GM21529 (cell line): ENCODE data around the gene THSD4.

Experiments used
- ATAC-seq: cut with Tn5 transposase; IDR thresholded peaks from one replicate; pipeline ENCODE4 v1.9.1; 2021; ENCODE audit not compliant: unreplicated experiment

THSD4 gene

DNA sequence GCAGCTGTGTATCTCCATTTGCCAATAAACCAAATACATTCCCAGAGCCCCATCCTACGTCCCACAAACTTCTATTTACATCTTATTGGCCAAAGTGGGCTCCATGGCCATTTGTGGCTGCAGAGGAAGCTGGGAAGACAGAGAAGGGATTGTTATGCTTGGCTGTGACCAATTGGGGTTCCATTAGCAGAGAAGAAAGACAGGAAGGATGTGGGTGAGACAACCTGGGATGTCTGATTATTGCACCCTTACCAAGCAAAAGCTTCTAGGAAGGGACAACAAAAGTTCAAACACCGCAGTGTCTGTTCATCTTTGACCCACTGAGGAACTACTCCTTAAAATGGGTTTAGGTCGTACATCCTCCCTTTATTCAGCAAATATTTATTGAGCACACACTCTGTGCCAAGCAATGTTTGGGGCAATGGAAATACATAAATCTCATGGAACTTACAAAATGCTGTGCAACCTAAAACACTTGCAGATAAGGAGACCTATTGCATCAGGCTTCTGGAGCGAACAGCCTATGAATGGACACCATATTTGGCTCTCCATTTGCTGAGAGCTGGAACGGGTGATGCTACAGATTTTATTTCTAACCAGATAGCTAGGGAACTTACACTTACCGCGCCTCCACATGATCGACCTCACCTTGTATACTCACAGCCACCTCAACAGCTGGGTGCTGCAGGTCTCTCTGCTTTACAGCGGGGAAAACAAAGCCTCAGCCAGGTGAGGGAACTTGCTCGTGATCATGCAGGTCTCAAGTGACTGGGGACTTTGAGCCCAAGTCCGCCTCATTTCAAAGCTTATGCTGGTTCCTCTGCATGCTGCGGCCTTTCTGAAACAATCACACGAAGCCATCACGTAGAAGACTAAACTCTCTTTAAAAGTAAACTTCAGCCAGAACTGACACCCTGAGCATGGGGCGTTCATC is 673.6 kb downstream of the THSD4 start:
- ATAC-seq = no peak

DNA sequence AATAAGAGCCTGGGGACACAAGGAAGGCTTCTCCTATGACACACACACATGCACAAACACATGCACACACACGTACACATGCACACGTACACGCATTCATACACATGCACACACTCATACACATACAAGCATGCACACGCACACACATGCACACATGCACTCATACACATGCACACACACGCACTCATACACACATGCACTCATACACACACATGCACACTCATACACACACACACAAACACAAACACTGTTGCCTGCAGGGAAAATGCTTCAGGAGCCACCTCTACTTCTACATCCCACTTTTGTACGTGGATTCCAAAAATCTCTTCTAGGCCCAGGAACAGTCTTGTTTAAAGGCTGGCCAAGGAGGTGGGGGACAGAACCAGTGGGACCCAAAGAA is 674.3 kb downstream of the THSD4 start:
- ATAC-seq = no peak

DNA sequence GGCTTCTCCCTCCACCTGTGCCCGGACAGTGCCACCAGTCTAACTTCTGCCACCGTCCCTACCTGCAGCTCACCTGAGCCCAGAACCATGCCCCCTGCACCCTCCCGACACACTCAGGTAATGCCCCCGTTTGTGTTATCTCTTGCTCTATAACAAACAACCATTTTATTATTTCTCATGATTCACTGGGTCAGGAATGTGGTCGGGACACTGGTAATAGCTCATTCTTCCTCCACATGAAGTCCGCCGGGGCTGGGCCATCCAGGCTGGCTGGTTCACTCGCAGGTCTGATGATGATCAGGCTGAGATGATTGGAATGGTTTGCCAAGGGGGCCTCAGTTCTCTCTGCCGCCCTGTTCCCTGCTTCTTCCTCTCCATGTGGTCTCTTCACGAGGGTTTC is 674.8 kb downstream of the THSD4 start:
- ATAC-seq = no peak

DNA sequence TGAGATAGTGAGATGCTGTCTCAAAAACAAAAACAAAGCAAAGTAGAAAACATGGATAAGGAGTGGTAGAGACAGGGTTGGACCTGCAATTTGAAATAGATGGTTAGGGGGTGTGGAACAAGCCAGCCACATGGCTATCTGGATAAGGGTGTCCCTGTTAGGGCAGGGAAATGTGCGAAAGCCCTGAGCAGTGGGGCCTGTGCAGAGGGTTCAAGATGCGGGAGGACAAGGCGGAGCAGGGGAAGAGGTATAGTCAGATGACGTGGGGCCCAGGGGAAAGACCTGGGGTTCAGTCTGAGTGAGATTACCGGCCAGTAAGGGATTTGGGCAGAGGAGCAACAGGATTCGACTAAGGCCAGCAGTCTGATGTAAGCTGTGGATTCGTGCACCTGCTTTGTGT is 676.7 kb downstream of the THSD4 start:
- no peak for ATAC-seq

- no peak for ATAC-seq
Measured at GRCh38 chr15:71792521-71792920, 677.2 kb downstream of the THSD4 start.

- no peak for ATAC-seq
Measured at GRCh38 chr15:71798641-71799040, 683.4 kb downstream of the THSD4 start.

DNA sequence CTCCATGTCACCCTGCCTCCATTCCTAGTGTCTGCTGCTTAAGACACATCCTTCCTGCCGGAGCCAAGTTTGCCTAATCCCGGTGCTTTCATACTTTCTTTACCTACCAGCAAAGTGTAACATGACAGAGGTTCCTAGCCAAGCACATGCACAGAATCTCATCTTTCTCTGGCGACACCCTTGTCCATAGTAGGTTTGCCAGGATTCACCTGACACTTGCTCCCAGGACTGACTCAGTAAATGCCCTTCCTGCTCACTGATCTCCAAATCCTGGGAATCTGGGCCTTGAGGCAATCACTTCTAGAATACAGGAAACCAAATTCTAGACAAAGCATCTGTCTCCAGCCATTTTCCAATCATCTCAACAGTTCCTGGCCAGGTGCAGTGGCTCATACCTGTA is 684.9 kb downstream of the THSD4 start:
- ATAC-seq = no peak

DNA sequence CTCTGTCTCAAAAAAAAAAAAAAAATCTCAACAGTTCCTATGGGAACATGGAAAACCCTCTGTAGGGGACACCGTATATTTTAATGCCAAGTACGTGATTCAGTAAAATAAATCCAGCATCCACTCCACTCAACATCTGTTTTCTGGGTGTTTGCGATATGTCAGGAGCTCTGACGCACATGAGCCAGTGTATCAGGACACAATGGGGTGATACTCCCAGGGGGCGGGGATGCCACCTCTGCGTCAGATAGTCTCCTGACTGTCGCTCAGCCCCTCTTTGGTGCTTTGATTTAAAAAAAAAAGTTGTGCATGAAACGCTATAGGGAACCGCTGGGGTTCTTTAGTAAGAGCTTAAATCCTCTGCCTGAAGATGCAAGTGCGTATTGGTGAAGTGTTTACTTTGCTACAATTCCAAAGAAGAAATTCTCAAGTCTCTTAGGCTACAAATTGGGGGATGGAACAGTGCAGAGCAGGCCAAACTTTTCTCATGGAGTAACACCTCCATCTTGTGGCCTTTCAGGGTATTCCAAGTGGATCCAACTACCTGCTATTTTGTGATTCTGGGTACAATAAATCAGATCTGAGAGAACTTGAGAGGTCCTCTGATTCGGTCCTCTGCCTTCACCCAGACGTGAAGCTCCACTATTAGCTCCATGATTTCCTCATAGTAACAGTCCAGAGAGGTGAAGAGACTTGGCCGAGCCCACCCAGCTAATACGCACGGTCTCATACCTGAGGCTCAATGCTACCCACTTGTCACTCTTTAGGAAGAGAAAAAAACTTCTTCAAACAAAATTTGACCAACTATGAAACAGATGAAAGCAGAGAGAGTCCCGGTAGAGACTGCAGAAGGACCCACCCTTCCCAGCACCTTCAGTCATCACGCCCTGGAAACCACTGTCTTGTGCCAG is 685.8 kb downstream of the THSD4 start:
- ATAC-seq = no peak

DNA sequence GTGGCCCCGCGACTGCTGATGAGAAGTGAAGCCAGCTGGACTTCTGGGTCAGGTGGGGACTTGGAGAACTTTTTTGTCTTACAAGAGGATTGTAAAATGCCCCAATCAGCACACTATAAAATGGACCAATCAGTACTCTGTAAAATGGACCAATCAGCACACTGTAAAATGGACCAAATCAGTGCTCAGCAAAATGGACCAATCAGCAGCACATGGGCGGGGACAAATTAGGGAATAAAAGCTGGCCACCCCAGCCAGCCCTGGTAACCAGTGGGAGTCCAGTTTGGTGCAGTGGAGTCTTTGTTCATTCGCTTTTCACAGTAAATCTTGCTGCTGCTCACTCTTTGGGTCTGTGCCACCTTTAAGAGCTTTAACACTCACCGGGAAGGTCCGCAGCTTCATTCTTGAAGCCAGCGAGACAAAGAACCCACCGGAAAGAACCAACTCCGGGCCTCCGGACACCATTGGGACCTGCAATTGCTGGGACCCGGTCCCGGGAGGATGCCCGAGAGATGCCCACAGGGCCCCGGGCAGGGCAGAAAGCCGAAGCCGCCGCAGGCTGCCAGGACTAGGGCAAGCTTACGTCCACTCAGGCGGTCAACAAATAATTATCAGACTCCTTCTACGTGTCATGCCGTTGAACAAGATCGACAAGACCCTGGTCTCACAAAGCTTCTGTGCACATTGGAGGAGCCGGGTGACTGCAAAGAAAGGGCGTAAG is 686.8 kb downstream of the THSD4 start:
- no peak for ATAC-seq

DNA sequence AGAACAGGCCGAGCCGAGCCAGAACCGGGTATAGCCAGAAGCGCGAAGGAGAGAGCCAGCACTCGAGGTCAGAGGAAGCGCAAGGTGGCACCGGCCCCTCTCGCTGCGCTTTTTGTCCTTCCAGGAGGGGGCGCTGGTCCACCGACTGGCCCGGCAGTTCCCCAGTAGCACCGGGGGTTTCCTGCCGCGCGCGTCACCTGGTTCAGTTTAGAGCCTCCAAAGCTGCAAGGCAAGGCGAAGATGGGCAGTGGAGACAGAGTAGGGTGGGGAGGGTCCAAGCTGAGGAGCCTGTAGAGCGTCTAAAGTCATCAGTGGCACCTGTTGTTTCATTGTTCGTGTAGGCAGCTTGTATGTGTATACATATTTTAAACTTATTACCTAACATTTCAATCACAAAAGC is 687.5 kb downstream of the THSD4 start:
- ATAC-seq = no peak

DNA sequence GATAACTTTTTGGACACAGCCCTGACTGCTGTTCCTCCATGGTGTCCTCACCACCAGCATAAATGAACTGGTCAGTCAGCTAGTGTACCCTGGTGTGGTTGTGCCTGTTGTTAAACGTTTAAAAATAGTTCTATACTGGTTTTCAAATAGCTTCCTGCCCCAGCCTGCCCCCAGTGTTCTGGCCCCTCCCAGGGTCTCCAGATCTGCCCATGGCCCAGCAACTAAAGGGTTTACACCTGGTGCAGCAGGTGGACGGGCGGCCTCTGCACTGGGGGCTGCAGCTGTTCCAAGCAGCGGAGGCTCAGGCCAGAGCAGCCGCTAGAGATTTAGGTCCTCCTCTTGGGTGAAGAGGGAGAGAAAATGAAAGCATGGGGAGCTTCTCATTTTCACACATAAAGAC is 689.0 kb downstream of the THSD4 start:
- peak; percentile 69 for ATAC-seq

DNA sequence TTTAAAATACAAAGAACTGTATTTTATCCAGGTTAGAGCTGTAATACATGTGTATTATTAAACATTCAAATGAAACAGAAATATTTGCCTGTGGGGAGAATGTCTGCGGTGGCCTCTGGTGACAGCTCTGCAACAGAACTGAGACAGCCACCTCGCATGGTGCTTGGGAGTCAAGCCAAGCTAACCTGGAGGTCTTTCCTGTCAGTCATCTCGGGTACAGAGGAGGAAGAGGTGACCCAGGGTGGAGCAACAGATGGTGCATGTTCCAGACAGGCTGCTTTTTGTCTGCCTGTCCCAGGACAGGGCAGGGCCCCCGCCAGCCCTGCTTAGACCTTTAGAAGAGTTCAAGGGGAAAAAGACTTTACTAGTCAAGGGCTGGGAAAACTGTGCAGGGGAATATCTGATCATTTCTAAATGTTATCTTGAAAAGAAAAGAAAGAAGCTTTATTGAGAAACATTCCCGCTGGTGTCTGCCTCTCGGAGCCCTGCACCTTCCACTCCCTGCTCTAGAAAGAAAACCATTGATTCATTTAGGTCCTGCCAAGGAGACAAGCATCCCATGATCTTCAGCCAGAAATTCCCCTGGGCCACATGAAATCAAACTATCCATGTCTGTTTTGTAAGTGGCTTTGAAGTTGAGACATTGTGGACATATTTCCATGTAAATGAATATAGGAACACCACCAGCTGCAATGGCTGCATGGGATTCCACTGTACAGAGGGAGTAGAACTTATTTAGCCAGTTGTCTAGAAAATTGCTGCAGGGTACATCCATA is 689.6 kb downstream of the THSD4 start:
- ATAC-seq = peak; percentile 66

GRCh38 chr15:71806452-71806931 is 691.2 kb downstream of the THSD4 start:
- no peak for ATAC-seq

- ATAC-seq = no peak
Measured at GRCh38 chr15:71807125-71807629, 691.9 kb downstream of the THSD4 start.

DNA sequence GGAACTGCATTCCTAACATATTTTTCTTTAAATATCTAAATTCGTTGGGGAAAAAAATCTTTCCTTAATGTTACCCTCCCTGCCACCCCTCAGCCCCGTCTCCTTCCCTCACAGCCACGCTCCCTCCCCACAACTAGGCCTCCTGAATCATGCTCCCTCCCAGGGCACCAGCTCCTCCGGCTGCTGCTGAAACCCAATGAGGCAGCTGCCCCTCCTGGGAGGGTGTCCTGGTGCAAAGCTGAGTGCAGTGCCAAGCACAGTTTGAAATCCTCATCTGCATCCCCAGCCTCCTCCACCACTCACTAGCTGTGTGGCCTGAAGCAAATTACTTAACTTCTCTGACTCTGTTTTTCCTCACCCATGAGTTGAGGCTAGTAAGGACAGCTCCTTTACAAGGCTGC is 692.4 kb downstream of the THSD4 start:
- no peak for ATAC-seq

DNA sequence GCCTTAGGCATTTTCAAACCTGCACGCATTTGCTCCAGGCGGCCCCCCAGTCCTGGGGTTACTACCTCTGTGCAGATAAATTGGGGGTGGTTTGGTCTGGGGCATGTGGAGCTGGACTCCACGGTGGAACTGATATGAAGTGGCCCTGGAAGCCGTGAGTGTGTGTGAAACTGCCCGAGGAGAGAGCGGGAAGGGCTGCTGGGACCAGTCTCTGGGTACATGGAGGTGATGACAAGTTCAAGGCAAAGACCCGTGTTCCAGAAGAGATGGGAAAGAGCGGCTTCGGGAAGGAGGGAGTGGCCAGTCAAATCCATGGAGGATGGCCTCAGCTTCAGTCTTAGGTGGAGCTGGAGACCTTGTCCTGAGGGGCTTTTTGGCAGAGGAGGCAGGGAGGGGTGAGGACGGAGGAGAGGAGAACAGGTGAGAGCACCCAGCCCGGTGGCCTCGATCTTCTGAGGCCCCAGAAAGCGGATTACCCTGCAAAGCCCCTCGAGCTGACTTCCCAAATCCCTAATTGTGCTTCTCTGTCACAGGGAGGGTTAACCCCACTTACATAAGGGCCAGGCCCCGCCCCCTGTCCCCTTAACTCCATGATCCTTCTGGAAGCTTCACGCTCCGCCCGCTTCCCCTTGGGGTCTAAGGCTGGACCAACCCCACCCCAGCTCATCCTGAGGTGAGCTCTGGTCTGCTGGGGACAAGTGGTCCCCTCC is 693.2 kb downstream of the THSD4 start:
- no peak for ATAC-seq

DNA sequence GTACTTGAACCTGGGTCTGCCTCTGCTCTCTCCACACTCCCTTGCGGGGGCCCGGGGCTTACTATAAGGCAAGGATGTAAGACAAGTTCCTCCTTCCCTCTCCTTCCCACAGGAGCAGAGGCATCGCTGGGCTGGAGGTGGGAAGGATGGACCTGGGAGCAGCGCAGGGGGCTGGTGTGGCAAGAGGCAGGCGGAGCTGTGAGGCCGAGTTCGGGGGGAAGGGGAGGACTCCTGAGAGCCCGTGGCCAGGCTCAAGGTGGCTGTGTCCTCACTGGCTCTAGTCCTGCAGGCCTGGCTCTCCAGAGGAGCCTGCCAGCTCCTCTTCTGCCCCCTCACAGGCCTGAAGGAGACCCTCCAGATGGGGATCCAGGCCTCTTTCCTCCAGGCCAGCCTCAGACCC is 694.1 kb downstream of the THSD4 start:
- ATAC-seq = no peak

- no peak for ATAC-seq
Measured at GRCh38 chr15:71810256-71811035, 695.2 kb downstream of the THSD4 start, which contains the start of gene NR2E3. NR2E3 (plus strand) TSS chr15:71810554; CDS start chr15:71810744, 190 bp downstream.
